Inflammatory macrophage treated with lipopolysaccharide for 1 hour (primary cell): Measurements from ENCODE around the gene DHX57.

Source experiments
- DNase-seq, 2 donors: peaks; one replicate each; pipeline ENCODE4 v3.0.0-alpha.2; 2020 to 2022

DHX57 gene, protein sequence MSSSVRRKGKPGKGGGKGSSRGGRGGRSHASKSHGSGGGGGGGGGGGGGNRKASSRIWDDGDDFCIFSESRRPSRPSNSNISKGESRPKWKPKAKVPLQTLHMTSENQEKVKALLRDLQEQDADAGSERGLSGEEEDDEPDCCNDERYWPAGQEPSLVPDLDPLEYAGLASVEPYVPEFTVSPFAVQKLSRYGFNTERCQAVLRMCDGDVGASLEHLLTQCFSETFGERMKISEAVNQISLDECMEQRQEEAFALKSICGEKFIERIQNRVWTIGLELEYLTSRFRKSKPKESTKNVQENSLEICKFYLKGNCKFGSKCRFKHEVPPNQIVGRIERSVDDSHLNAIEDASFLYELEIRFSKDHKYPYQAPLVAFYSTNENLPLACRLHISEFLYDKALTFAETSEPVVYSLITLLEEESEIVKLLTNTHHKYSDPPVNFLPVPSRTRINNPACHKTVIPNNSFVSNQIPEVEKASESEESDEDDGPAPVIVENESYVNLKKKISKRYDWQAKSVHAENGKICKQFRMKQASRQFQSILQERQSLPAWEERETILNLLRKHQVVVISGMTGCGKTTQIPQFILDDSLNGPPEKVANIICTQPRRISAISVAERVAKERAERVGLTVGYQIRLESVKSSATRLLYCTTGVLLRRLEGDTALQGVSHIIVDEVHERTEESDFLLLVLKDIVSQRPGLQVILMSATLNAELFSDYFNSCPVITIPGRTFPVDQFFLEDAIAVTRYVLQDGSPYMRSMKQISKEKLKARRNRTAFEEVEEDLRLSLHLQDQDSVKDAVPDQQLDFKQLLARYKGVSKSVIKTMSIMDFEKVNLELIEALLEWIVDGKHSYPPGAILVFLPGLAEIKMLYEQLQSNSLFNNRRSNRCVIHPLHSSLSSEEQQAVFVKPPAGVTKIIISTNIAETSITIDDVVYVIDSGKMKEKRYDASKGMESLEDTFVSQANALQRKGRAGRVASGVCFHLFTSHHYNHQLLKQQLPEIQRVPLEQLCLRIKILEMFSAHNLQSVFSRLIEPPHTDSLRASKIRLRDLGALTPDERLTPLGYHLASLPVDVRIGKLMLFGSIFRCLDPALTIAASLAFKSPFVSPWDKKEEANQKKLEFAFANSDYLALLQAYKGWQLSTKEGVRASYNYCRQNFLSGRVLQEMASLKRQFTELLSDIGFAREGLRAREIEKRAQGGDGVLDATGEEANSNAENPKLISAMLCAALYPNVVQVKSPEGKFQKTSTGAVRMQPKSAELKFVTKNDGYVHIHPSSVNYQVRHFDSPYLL (N-terminal part only)

DNA sequence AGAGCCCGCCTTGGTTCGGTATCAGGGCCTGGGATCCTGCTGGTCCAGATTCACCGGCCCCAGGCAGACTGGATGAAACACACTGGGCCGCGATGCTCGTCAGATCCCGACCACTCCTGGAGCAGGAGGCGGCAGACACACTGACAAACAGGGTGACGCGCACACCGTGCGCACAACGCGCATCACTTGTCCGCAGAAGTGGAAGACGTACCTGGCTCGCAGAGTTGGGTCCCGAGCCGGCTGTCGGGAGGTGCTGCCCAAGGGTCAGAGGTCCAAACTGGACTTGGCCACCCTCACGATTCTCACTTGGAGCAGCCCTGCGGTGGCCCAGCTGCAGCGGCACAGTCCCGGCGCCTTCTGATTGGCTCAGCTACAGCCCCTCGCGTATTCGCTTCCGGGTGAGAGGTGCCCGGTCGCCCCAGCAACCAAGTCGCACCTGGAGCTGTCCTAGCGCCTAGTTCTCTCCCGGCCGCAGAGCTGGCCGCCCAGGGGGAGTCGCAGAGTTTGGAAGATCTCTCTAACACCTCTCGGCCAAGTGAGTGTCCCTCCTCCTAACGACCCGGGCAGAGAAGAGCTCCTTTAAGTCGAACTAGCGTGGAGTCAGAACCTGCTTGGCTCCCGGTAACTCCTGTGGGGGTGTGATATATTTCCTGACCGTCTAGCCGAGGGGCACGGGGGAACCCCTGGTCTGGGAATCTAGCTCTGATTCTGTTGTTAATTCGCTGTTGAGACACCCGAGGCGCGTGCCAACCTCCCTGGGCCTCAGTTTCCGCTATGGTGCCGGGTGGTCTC, at the start of gene DHX57, which contains the start of gene MORN2:
TSS of gene DHX57 (minus strand) at position 359 of the 792 bp plus-strand sequence. CDS start 7,529 bp downstream, outside the sequence.
TSS of gene MORN2 (plus strand) at position 401 of the 792 bp plus-strand sequence.
- peak; percentile 65 to 73 for DNase-seq

DNA sequence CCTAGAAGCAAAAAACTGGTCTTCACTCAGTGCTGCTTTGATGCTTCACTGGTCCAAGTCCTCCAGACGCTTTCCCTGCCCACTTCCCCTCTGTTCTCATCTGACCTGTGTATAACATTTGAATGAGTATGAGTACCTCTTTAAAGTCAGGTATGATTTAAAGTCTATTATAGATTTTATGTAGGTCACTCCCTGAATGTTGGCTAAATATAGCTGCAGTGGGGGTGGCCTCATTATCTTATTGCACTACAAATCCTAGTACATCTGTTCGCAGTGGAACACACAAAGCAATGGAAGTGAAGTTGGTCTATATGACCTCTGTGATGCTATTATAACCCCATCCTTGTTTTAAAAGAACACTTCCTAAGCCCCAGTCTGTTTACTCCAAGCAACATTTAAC, 47.2 kb upstream of the DHX57 start:
- DNase-seq: no peak

DNA sequence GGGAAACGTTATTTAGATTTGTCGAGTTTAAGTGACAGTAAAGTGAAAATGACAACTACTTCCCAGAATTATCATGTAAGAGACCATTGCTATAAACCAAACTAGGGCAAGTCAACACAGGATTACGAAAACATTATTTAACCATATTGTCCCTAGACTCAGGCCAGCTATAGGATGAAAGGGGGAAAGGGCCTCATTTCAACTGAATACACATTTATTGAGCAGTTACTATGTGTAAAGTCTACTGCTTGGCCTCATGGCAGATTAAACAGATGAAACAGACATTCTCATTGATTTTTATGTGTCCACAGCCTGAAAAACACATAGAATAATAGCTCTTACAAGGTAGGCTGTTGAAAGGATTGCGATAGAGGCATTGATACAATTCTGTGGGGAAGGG, 46.7 kb upstream of the DHX57 start:
- no peak for DNase-seq

DNA sequence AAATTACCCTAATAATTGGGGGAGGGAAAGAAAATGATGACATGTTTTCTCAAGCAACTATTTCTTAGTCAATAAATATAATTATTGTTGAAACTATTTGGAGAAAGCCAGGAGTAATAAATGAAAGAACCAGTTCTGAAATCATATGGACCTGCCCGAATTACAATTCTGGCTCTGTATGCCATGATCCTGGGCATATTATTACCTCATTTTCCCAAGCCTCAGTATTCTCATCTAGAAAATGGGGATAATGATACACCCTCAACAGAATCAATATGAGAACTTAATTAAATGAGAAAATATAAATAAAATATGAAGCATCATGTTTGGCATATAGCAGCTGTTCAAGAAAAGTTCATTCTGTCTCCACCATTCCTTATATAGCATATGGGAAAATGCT, 36.9 kb upstream of the DHX57 start:
- no peak for DNase-seq

DNA sequence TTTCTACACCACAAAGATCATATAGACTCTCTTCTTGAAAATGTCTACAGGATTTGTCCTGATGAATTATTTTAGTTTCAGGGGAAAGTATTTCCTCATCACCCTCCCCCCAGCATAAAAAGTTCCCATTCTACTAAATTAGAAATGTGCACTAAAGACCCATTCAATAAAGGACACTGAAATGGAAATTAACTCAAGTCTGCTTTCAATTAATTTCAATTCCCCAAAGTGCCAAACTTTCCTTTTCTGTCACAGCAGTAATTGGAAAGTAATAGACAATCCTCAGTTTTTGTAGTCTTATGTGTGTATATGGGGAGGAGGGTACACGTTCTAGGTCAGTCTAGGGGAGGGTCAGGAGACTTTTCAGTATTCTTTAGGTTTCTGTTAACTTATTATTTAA, 35.5 kb upstream of the DHX57 start:
- DNase-seq: no peak

DNA sequence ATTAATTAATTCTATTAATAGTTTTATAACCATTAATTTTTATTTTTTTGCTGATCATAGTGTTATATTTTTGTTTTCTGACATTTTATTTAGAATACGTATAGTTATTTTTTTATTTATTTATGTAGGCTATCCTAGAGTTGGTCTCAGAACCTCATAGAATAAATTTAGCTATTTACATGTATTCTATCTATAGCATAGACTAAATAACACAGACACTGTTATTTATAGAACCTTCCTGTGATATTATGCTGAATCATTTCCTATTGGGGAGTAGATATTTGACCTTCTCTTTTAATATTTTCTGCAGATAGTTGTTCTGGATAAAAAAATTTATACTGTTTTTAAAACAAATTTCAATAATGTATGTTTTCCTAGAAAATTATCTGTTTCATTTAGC, 34.1 kb upstream of the DHX57 start:
- DNase-seq: no peak

DNA sequence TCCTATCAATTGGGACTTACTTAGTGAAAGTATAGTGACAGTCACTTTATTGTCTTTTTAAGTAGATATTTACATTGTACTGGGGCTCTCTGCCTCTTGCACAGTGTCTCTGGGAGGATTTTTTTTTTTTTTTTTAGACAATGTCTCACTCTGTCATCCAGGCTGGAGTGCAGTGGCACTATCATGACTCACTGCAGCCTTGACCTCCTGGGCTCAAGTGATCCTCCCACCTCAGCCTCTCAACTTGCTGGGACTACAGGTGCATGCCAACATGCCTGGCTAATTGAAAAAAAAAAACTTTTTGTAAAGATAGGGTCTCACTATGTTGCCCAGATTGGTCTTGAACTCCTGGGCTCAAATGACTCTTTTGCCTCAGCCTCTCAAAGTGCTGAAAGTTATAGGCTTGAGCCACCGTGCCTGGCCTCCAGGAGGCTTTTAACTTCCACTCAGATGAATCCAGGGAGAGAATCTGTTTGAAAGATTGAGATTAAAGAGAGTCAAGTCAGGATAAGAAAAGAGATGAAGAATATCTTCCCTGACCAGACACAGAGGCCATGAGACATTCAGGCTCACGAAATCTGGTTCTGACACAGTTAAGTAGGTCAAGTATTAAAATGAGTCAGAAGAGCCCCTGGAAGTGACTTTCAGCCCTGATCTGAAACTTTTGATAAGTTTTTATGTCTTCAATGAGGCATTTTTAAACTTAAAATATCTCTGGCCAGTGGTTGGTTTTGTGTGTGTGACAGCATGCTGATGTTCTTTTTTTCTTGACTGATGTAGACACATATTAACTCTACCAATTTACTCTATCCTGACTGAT, 32.2 kb upstream of the DHX57 start:
- DNase-seq: no peak

DNA sequence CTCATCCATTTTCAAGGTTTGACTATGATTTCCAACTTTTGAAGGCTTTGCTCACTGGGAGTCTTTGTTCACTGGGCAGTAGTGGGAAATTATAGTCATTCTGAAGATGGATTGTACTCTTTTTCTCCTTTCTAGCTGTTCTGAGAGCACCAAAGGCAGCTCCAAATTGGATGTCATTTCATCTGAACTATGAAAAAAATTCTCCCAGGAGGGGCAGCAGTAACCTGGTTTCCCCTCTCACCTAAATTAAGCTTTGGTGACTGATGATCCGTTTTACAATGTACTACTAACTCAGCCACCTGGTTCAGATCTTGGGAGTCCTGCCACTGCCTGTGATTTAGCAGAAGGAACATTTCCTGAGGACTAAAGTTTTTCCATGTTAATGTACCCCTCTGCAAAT, 31.5 kb upstream of the DHX57 start:
- no peak for DNase-seq

DNA sequence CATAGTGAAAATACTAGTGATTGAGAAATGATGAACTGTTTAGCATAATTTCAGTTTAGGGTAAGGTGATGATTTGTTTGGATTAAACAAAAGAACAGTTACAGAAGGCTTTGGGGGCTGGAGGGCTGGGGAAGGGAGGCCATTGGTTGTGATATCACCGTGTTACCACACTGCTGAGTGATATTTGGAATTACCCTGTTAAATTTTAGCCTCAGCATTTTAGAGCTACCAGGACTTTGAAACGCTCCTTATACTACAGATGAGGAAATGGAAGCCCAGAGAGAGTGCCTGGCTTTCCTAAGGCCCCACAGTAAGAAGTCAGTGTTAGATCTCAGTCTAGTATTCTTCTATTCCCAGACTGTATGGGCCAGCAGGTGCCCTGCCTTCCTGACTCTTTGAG, 29.5 kb upstream of the DHX57 start:
- no peak for DNase-seq

DNA sequence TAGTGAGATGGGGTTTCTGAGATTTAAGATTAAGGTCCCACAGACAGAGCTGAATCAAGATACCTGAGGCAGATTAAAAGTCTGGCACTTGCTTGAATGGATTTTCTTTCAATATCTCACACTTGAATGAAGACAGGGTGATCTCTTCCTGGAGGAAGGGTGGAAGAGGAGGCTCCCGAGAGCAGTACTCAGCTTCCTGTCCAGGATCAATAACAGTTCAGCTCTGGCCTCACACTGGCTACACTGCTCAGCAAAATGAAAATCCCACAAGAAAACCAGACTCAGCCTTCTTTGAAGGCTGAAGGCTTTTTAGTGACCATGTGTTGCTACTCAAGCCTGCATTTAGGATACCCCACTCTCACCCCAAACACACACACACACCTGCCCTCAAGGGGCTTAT, 25.0 kb upstream of the DHX57 start:
- DNase-seq: no peak

DNA sequence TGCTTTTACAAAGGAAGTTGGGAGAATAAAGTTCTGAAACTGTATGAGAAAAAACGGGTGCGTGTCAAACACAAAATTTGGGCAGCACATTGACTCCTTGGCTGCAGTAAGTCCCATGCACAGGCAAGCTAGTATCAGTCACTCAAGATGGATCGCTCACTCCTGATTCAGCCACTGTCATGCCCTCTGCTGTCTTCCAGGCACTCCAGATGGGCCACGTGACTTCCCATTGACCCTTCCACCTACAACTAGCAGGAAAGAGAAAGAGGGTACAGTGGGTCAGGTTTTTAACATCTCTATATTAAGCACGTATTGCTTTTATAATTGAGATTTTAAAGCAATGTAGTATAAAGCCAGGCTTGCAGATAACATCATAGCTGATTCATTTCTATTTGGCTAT, 22.5 kb upstream of the DHX57 start:
- DNase-seq: no peak

DNA sequence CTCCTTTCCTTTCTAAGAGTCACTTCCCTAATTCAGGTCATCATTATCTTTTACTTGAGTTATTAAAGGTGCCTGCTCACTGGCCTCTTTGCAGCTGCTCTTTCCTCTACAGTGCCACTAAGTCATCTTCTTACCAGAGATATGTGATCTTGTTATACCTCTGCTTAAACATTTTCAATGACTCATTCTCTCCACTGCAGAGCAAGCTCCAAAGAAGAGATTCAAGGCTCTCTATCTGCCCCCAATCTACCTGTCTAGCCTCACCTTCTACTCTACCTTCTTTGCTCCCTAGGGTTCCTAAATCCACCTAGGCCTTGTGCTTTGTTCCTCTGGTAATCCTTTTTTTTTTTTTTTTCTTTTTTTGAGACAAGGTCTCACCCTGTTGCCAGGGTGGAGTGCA, 17.1 kb upstream of the DHX57 start:
- no peak for DNase-seq

DNA sequence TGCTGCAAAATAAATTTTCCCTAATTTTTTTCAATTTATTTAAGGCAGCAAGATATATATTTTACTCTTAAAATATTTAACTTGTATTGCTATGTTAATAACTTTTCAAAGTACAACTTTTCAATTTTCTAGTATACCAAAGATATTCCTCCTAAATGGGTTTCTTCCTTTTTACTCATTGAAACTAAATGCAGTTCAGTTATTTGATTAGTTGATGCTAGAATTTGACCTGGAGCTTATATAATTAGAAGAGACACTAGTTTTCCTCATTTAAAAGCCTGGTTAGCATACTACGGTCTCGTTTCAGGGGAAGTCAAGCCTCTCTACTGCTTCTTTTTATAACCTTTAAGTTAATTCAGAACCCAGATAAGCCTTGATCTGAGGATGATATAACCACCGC, 13.8 kb upstream of the DHX57 start, which contains the start of gene ARHGEF33:
TSS of gene ARHGEF33 (plus strand) at position 301 of the 400 bp plus-strand sequence. CDS start 29,573 bp downstream, outside the sequence.
- DNase-seq: no peak

DNA sequence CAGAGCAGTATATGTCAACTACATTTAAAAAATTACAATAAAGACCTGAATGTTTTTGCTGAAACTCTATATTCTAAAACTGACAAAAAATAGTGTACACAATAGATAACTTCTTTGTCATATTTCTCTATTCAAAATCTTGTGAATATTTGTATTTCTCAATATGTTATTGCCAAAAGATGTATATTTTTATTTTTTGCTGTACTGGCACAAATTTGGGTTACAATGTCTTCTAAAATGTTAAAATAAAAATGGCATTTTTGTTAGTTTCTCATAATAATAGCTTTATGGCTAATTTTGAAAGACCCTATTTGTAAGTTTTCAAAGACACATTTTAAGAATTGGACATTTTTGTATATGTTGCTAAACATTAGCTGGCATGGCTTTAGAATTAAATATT, 13.3 kb upstream of the DHX57 start:
- DNase-seq: no peak

DNA sequence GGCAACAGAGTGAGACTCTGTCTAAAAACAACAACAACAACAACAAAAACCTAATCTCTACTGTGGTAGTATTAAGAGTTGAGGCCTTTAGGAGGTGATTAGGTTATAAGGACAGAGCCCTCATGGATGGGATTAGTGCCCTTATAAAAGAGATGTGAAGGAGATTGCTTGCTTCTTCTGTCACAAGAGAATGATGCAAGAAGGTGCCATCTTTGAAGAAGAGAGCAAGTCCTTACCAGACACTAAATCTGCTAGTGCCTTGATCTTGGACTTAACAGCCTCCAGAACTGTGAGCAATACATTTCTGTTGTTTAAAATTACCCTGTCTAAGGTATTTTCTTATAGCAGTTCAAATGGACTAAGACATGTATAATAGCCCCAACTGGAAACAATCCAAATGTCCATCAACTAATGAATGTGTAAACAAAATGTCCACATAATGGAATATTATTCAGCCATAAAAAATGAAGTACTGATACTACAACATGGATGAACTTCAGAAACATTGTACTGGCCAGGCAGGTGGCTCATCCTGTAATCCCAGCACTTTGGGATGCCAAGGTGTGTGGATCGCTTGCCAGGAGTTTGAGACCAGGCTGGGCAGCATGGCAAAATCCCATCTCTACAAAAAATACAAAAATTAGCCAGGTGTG, 12.3 kb upstream of the DHX57 start:
- DNase-seq: no peak

DNA sequence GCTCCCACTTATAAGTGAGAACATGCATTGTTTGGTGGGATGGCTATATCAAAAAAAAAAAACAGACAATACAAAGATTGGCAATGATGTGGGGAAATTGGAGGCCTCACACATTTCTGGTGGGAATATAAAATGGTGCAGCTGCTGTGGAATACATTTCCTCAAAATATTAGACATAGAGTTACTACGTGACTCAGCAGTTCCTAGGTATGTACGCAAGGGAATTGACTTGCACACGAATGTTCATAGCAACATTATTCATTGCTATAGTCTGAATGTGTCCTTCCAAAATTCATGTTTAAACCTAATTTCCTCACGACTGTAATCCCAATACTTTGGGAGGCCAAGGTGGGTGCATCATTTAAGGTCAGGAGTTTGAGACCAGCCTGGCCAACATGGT, 11.6 kb upstream of the DHX57 start:
- no peak for DNase-seq

DNA sequence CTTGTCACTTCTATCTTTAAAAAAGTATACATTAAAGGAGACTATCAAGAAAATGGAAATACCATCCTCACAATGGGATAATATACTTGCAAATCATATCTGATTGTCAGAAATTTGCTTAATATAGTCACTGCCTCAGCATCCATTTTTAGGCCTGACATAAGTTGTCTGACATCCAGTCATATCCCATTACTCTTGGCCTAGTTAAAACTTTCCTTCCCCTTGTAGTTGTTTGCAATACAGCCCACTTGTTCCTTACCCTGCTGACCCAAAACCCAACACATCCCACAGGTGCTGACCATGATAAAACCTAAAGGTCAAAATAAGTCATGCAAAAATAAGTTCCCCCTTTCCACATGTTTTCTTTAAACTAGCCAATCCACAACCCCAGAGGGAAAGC, 10.3 kb upstream of the DHX57 start:
- DNase-seq: no peak

DNA sequence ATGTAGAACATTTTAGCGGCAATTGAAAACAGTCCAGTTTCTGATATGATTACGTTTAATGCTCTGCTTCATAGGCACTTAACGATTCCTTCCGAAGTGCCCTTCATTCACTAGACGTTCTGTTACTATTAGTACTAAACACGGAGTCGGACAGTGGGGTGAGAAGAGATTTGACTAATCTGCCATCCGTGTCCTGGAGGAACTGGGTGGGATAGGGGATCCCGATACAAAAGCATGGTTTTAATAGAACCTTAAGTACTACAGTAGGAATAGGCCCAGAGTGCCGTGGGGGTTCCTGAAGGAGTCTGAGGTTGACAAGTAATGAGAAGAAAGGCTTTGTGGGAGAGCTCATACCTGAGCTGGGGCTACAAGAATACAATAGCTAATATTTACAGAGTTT, 673 bp upstream of the DHX57 start:
- DNase-seq: no peak

DNA sequence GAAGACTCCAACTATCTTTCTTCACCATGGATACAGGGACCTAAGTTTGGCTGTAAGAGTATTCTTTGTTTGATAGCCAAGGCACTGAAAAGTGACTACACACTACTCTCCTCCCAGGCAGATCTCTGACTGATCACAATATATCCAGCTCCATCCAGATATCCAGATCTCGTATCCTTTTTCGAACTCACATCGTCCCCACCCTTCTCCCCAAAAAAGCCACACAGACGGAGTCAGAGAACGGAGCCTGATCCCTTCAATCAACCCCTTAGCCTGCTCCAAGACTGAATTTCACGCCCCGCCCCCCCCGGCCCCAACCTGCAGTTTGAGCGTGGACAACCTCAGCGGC, 533 bp downstream of the DHX57 start:
- no peak for DNase-seq

DNA sequence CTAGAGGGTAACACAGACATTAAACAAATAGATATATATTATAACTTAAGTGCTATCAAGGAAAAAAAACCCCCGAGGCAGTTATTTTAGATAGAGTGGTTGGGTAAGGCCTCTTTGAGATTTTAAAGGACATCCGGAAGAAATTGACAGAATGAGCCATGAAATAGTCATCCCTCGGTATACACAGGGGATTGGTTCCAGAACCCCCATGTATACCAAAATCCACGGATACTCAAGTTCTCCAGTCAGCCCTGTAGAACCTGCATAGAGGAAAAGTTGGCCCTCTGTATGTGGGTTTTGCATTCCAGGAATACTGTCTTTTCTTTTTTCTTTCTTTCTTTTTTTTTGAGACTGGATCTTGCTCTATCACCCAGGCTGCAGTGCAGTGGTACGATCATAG, 2.0 kb downstream of the DHX57 start:
- no peak for DNase-seq

DNA sequence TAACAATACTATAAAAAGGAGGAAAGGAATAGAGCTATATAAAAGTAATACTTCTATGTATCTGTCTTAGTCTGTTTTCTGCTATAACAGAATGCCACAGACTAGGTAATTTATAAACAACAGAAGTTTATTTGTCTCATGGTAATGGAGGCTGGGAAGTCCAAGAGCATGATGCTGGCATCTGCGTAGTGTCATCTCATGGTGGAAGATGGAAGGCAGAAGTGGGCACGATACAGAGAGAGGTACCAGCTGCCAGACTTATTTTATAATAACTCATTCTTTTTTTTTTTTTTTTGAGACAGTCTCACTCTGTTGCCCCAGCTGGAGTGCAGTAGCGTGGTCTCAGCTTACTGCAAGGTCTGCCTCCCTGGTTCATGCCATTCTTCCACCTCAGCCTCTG, 4.3 kb downstream of the DHX57 start:
- no peak for DNase-seq
